ENCODE results near the gene TRIM71.
"Not testable (repeated sequence)": the region's sequence is repeated elsewhere in the genome, so short reads cannot be mapped to it uniquely, and the experiment has no call there.

Gene TRIM71

GRCh38 chr3:32934150-32934742 lies 116.4 kb downstream of the TRIM71 start:
- no peak for DNase-seq (ENCODE audit: low spot score)

GRCh38 chr3:32937331-32937730 lies 119.5 kb downstream of the TRIM71 start:
- no peak for DNase-seq (ENCODE audit: low spot score)

GRCh38 chr3:32939531-32940284 lies 121.9 kb downstream of the TRIM71 start:
- DNase-seq (ENCODE audit: low spot score), result not testable (repeated sequence)

- DNase-seq (ENCODE audit: low spot score), result no peak
Observed at GRCh38 chr3:32940726-32941125, 122.9 kb downstream of the TRIM71 start.

- DNase-seq (ENCODE audit: low spot score), result no peak
Observed at GRCh38 chr3:32945136-32945535, 127.3 kb downstream of the TRIM71 start.

- DNase-seq (ENCODE audit: low spot score), result not testable (repeated sequence)
Observed at GRCh38 chr3:32945598-32945997, 127.8 kb downstream of the TRIM71 start.

- DNase-seq (ENCODE audit: low spot score), result no peak
Observed at GRCh38 chr3:32946973-32947788, 129.4 kb downstream of the TRIM71 start.
